Glomerular endothelial cell (primary cell): ENCODE data around the gene TNIP2. TPM values are rescaled to one million over a fixed set of nuclear protein-coding genes. Genes with fewer than 3 reads are reported as not detected.

Experiments
- DNase-seq: peaks from one replicate; pipeline ENCODE4 v3.0.0-alpha.2; 2011; ENCODE audit warnings: low read depth, low spot score; ENCODE audit errors: extremely low read depth
- total RNA-seq: library from RNA; depleted of rRNA; stranded (reverse); fragments of >200 nt; gene quantifications from 2 replicates; pipeline ENCODE4 v1.2.3, GENCODE V29; 2015

The TNIP2 gene
- total RNA-seq, 1 donor from 2014 or later = 105 TPM

- no peak for DNase-seq
Observed at GRCh38 chr4:2725380-2725779, 30.8 kb downstream of the TNIP2 start.

DNA sequence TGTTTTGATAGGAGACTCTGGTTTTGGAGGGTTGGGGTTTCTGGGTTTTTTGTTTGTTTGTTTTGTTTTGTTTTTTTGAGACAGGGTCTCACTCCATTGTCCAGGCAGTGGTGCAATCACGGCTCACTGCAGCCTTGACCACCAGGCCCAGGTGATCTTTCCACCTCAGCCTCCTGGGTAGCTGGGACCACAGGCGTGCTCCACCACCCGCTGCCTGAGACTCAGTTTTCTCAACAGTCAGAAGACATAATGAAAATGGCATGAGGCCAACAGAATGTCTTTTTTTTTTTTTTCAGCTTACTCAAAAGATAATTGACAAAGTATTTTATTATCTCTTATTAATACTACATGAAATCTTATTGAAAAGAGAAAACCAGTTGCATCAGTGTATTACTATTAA, 32.4 kb downstream of the TNIP2 start:
- DNase-seq = no peak

- DNase-seq = no peak
Observed at GRCh38 chr4:2722033-2722432, 34.1 kb downstream of the TNIP2 start.

DNA sequence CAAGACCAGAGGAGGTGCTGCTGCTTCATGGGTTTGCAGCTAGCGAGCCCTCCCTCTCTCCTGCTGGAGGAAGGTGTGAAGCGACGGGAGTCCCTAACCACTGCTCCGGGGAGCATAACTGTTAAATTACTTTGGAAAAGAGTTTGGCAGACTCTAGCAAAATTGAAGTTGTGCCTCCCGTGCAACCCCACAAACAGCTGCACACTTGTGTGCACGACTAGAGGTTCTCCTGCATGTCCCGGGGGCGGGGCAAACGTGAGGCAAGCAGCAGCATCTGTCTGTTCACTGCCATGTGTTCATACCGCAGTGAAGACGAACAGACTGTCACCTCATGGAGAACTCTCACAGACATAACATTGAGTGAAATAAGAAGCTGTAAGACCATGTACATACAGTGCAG, 34.5 kb downstream of the TNIP2 start:
- no peak for DNase-seq

DNA sequence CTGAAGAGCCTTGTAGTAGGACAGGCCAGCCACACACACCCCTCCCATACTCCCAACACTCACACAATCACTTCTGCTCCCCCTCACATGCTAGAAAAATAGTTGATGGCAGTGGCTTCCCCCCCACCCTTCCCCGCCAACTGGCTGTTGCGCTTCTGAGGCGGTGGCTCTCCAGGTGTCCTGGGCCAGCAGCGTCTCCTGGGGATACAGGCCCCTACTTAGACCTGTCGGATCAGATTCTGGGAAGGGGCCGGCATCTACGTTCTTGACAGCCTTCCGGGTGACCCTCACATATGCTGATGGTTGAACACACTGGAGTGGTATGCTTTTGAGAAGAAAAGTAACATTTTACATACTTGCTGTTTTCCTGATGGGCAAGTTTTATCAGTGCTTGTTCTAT, 39.9 kb downstream of the TNIP2 start:
- DNase-seq = no peak

GRCh38 chr4:2715426-2715825, 40.7 kb downstream of the TNIP2 start:
- DNase-seq = no peak

GRCh38 chr4:2714918-2715317, 41.2 kb downstream of the TNIP2 start:
- no peak for DNase-seq

GRCh38 chr4:2714061-2714770, 41.9 kb downstream of the TNIP2 start:
- DNase-seq = peak; percentile 92

DNA sequence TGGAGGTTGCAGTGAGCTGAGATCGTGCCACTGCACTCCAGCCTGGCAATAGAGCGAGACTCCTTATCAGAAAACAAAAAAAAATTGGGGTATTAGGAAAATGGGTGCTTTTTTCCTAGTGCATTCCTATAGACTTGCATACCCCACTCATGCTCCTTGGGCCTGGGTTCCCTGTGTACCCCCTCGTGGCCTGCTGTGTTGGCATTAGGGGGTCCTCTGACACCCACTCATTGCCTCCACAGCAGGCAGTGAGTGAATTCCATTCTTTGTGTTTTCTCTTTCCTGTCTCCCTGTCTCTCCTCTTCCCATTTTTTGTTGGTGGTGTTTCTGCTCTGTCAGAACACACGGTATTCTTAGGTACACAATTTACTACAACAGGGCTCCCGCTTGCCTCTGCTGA, 42.8 kb downstream of the TNIP2 start:
- DNase-seq = no peak

GRCh38 chr4:2712261-2712842, 43.8 kb downstream of the TNIP2 start:
- no peak for DNase-seq

GRCh38 chr4:2702770-2703169, 53.4 kb downstream of the TNIP2 start:
- DNase-seq = no peak

DNA sequence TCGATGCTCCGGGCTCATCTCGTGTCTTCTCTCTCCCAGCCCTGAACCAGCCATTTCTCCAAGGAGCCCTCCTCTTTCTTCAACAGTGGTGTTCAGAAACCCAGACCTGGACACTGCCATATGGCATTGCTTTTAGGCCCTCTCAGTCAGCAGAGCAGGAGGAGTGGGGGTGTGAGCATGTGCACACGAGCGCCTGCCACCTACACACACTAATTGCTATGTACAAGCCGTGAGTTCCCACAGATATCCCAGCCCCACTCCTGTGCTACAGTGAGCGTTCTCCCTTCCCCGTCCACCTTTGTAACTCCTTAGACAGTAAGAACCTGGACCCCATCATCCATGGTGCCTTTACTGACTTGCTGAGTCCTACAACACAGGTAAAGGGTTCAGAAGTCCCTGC, 53.8 kb downstream of the TNIP2 start:
- no peak for DNase-seq

DNA sequence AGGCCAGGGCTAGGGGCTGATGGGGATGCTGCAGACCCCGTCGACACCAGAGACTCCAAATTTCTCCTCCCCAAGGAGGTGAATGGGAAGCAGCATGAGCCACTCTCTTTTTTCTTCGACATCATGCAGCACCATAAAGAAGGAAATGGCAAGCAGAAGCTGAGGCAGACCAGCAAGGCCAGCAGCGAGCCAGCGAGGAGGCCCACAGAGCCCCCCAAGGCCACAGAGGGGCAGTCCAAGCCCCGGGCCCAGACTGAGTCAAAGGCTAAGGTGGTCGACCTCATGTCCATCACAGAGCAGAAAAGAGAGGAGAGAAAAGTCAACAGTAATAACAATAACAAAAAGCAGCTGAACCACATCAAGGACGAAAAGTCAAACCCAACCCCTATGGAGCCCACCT, 56.1 kb downstream of the TNIP2 start:
- DNase-seq = no peak

DNA sequence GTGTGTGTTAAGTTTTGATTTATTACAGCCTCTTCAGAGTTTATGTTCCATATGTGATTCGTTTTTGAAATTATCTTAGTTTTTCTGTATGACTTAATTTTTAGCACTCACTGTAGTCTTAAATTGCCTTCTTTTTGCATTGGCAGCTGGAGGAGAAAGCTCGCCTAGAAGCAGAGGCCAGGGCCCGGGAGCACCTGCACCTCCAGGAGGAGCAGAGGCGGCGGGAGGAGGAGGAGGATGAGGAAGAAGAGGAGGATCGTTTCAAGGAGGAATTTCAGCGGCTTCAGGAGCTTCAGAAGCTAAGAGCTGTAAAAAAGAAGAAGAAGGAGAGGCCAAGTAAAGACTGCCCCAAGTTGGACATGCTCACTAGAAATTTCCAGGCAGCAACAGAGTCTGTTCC, 56.6 kb downstream of the TNIP2 start:
- no peak for DNase-seq

DNA sequence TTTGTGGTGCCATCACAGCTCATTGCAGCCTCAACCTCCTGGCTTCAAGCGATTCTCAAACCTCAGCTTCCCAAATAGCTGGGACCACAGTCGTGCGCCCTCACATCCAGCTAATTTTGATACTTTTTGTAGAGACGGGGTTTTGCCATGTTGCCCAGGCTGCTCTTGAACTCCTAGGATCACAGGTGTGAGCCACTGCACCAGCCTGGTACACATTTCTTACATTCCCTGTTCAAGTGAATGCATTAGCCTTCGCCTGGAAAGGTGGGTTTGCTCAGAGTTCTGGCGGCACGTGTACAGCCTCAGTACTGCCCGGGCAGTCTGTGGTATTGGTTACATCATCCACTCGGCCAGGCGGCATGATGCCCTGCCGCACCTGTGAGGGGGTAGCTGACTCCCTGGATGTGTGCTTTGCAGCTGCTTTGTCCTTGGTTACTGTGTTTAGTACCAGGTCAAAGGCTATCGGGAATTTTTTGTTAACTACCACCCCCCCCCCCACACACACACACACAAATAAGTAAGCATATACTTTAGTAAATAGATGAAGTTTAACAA, 57.1 kb downstream of the TNIP2 start:
- no peak for DNase-seq

GRCh38 chr4:2698504-2698903, 57.6 kb downstream of the TNIP2 start:
- no peak for DNase-seq

GRCh38 chr4:2697995-2698414, 58.1 kb downstream of the TNIP2 start:
- DNase-seq = no peak

GRCh38 chr4:2696423-2696822, 59.7 kb downstream of the TNIP2 start:
- DNase-seq = no peak

DNA sequence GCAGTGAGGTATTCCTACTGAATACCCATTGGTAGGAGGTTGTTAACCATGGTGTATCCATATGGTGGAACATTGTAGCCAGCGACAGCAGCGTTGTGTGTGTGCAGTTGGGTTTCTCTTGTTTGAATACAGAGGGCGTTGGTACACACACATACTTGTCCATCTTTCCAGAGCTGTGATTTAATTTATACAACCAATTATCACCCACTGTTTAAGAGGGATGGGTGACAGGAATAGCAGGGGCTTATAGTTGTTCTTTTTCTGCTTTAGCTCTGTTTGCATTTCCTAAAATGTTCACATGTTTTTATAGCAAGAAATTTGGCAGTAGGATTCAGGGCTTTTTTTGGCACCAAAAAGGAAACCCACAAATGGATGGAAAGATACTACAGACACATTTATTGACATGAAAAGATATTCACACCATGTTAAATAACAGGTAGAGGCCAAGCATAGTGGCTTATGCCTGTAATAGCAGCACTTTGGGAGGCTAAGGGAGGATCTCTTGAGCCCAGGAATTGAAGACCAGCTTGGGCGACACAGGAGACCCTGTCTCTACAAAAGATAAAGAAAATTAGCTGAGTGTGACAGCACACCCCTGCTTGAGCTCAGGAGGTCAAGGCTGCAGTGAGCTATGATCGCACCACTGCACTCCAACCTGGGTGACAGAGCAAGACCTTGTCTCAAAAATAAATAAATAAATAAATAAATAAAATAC, 60.6 kb downstream of the TNIP2 start:
- DNase-seq = no peak

GRCh38 chr4:2694691-2695090, 61.4 kb downstream of the TNIP2 start:
- DNase-seq = no peak

- DNase-seq = no peak
Observed at GRCh38 chr4:2691952-2692435, 64.1 kb downstream of the TNIP2 start.
